IMR-90 (cell line): ENCODE data around the gene MMAB. TPM values are rescaled to one million over a fixed set of nuclear protein-coding genes. Genes with fewer than 3 reads are reported as not detected.

ENCODE experiments used
- ATAC-seq: fragments of 200-7000 bp; cut with Tn5 transposase; 2 replicates; pipeline ENCODE4 v1.9.1; 2020; ENCODE audit warnings: low read depth, mild to moderate bottlenecking, moderate library complexity
- BruUV-seq: library from RNA; stranded (reverse); fragments of 400-500 nt; replicated peaks from 2 replicates; lab custom pipeline; 2021; lab: Mats Ljungman, UMichigan
- CTCF ChIA-PET: fragments of 300-600 bp; formaldehyde crosslinking; extraction: SDS; loops from one replicate; lab custom pipeline; 2021; ENCODE audit warnings: antibody characterized with exemption; lab: Yijun Ruan, JAX
- POLR2A ChIA-PET: fragments of 300-600 bp; sonication (Branson Sonifier 250); formaldehyde crosslinking; loops from one replicate; lab custom pipeline; 2022; ENCODE audit warnings: antibody characterized with exemption; ENCODE audit not compliant: unreplicated experiment; lab: Charles Lee
- DNase-seq: peaks from one replicate; pipeline ENCODE4 v3.0.0; 2013
- H2AFZ ChIP-seq: replicated peaks from 2 replicates; pipeline ENCODE3; 2013; ENCODE audit warnings: low read length, mild to moderate bottlenecking; ENCODE audit not compliant: poor library complexity
- H2AK5ac ChIP-seq: 2 replicates; pipeline ENCODE4 v1.6.1; 2013; ENCODE audit warnings: low read depth, low read length, inconsistent platforms
- H2AK9ac ChIP-seq: replicated peaks from 2 replicates; pipeline ENCODE3; 2013; ENCODE audit warnings: mild to moderate bottlenecking, low read depth, low read length, moderate library complexity; ENCODE audit not compliant: poor library complexity
- H2BK120ac ChIP-seq: 2 replicates; pipeline ENCODE4 v1.6.1; 2013; ENCODE audit warnings: low read depth, low read length, inconsistent platforms
- H2BK15ac ChIP-seq: 3 replicates; pipeline ENCODE4 v1.6.1; 2013; ENCODE audit warnings: low read depth, low read length, inconsistent platforms
- H2BK20ac ChIP-seq: 2 replicates; pipeline ENCODE4 v1.6.1; 2013; ENCODE audit warnings: low read depth, mild to moderate bottlenecking, inconsistent platforms, low read length, moderate library complexity
- H2BK5ac ChIP-seq: 2 replicates; pipeline ENCODE4 v1.6.1; 2013; ENCODE audit warnings: mild to moderate bottlenecking, low read depth, low read length, inconsistent platforms; ENCODE audit not compliant: poor library complexity, severe bottlenecking
- H3K14ac ChIP-seq: replicated peaks from 2 replicates; pipeline ENCODE4 v1.6.1; 2013; ENCODE audit warnings: low read depth, low read length, inconsistent platforms
- H3K18ac ChIP-seq: 2 replicates; pipeline ENCODE4 v1.6.1; 2013; ENCODE audit warnings: low read depth, low read length, control low read depth
- H3K23ac ChIP-seq: 2 replicates; pipeline ENCODE4 v1.6.1; 2013; ENCODE audit warnings: low read depth, low read length, inconsistent platforms
- H3K27ac ChIP-seq: 2 replicates; pipeline ENCODE4 v1.5.1; 2013; ENCODE audit warnings: mild to moderate bottlenecking, control low read depth, low read length; ENCODE audit not compliant: insufficient read depth
- H3K27me3 ChIP-seq: 2 replicates; pipeline ENCODE4 v1.6.1; 2013; ENCODE audit warnings: low read length; ENCODE audit not compliant: control insufficient read depth, insufficient read depth
- H3K36me3 ChIP-seq: 2 replicates; pipeline ENCODE4 v1.6.1; 2013; ENCODE audit warnings: low read length, mixed read lengths; ENCODE audit not compliant: control insufficient read depth, insufficient read depth
- H3K4ac ChIP-seq: 2 replicates; pipeline ENCODE4 v1.6.1; 2013; ENCODE audit warnings: low read depth, low read length, inconsistent platforms
- H3K4me1 ChIP-seq: 2 replicates; pipeline ENCODE4 v1.6.1; 2013; ENCODE audit warnings: low read length, mixed read lengths; ENCODE audit not compliant: control insufficient read depth, insufficient read depth
- H3K4me2 ChIP-seq: 2 replicates; pipeline ENCODE4 v1.6.1; 2013; ENCODE audit warnings: low read depth, mild to moderate bottlenecking, control low read depth, low read length, moderate library complexity
- H3K4me3 ChIP-seq: 2 replicates; pipeline ENCODE4 v1.5.1; 2013; ENCODE audit warnings: low read depth, mild to moderate bottlenecking, control low read depth, low read length, moderate library complexity; ENCODE audit not compliant: insufficient read depth
- H3K56ac ChIP-seq: 2 replicates; pipeline ENCODE4 v1.6.1; 2013; ENCODE audit warnings: low read length, inconsistent platforms; ENCODE audit not compliant: insufficient read depth; ENCODE audit errors: extremely low read depth
- H3K79me1 ChIP-seq, 2 experiments: 2 replicates each; pipeline ENCODE4 v1.6.1; 2013; ENCODE audit warnings: low read length in 2 of 2, inconsistent platforms in 1 of 2, low read depth in 1 of 2
- H3K9ac ChIP-seq: 2 replicates; pipeline ENCODE4 v1.6.1; 2013; ENCODE audit warnings: low read depth, low read length, control low read depth
- H3K9me1 ChIP-seq: 2 replicates; pipeline ENCODE4 v1.6.1; 2013; ENCODE audit warnings: low read length, inconsistent platforms; ENCODE audit not compliant: insufficient read depth
- H3K9me3 ChIP-seq: 2 replicates; pipeline ENCODE4 v1.6.1; 2013; ENCODE audit warnings: low read length; ENCODE audit not compliant: control insufficient read depth, insufficient read depth
- H4K20me1 ChIP-seq: 2 replicates; pipeline ENCODE4 v1.6.1; 2013; ENCODE audit warnings: low read length, inconsistent platforms; ENCODE audit not compliant: insufficient read depth
- H4K5ac ChIP-seq: 2 replicates; pipeline ENCODE4 v1.6.1; 2013; ENCODE audit warnings: mild to moderate bottlenecking, low read depth, low read length, control low read depth
- H4K8ac ChIP-seq, 2 experiments: 2 replicates each; pipeline ENCODE4 v1.6.1; 2013; ENCODE audit warnings: low read depth in 2 of 2, low read length in 2 of 2, control low read depth in 1 of 2, inconsistent platforms in 1 of 2
- H4K91ac ChIP-seq: 2 replicates; pipeline ENCODE4 v1.6.1; 2013; ENCODE audit warnings: low read depth, low read length, inconsistent platforms; ENCODE audit not compliant: insufficient read depth
- CHD1 ChIP-seq: IDR thresholded peaks from 2 replicates; pipeline ENCODE4 v1.6.1; 2012; ENCODE audit warnings: low read depth, low read length, improper control_type of control experiment
- RAD21 ChIP-seq: IDR thresholded peaks from 2 replicates; pipeline ENCODE4 v1.6.1; 2012; ENCODE audit warnings: low read length, improper control_type of control experiment
- SMC3 ChIP-seq: fragments of 150-350 bp; IDR thresholded peaks from 2 replicates; pipeline ENCODE4 v1.6.1; 2016; ENCODE audit warnings: low read depth, mild to moderate bottlenecking, antibody characterized with exemption, low read length, moderate library complexity
- WGBS, 2 experiments: methylation state at CpG; one replicate each; pipeline versions ENCODE4 v1.1.5 to v1.1.7; 2013; ENCODE audit warnings: missing lambda C conversion rate in 2 of 2; ENCODE audit not compliant: insufficient read length in 1 of 2; ENCODE audit errors: extremely low coverage in 2 of 2; 5-methylcytosine and 5-hydroxymethylcytosine counted together
- dilution Hi-C: fragments of 300-500 bp; cut with HindIII; formaldehyde crosslinking; loops from one replicate; pipeline ENCODE4 v1.14.3; 2018; ENCODE audit warnings: low sequenced_read_pairs; ENCODE audit not compliant: unreplicated experiment
- in situ Hi-C: fragments of 300-500 bp; cut with MboI; formaldehyde crosslinking; loops from 3 replicates; pipeline ENCODE4 v1.14.3; 2019; ENCODE audit warnings: low sequenced_read_pairs, inconsistent platforms, mixed read lengths
- intact Hi-C: fragments of 100-400 bp; cut with micrococcal nuclease; formaldehyde crosslinking; loops from 2 replicates; pipeline ENCODE4 v1.10.0; 2022
- polyA plus RNA-seq, 3 experiments: library from polyadenylated mRNA; depleted of rRNA; stranded (reverse); fragments of >200 nt; gene quantifications; 2 replicates each; pipeline ENCODE4 v1.2.3, GENCODE V29; 2012; ENCODE audit warnings: low replicate concordance in 1 of 3
- total RNA-seq: library from RNA; depleted of rRNA; stranded (reverse); fragments of >200 nt; gene quantifications from 2 replicates; pipeline ENCODE4 v1.2.3, GENCODE V29; 2012
- TF ChIP-seq, protein P1 (sequence below): fragments of 150-350 bp; IDR thresholded peaks from 2 replicates; pipeline ENCODE4 v1.6.1; 2017; ENCODE audit warnings: mild to moderate bottlenecking, antibody characterized with exemption, low read length, low read depth
- TF ChIP-seq, protein P2 (sequence below): fragments of 150-350 bp; IDR thresholded peaks from 2 replicates; pipeline ENCODE4 v1.6.1; 2016; ENCODE audit warnings: low read depth, mild to moderate bottlenecking, low read length, moderate library complexity, borderline replicate concordance

The MMAB gene
- total and polyA plus RNA-seq, 2 of the 4 experiments (the other 2 are of a cell fraction): 16.5 to 16.9 TPM

DNA sequence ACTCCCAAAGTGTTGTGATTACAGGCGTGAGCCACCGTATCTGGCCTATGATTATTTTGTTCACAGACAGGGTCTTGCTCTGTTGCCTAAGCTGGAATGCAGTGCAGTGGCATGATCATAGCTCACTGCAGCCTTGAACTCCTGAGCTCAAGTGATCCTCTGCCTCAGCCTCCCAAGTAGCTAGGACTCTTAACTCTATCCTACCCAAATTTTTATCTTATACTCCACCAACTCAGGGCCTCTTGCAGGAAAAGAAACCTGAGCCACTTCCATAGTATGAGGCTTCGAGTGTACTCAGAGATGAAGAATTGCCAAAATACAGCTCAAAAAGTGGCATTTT, 828 bp downstream of the MMAB start:
- Histone ChIP-seq H3K9me3 (no peaks in the 10 kb centered on the region), H3K4ac (no peak overlapping the region), H2BK5ac (no peak overlapping the region), H2BK15ac (no peak overlapping the region), H4K8ac (peak overlapping the region in 1 of 2 experiments; percentile 85; a peak in 2 of 4 replicates), H2BK120ac (no peak overlapping the region), H4K91ac (no peak overlapping the region), H3K4me2 (no peak overlapping the region), H3K27ac (no peak overlapping the region), H2AK5ac (no peak overlapping the region), H2AFZ (no peak overlapping the region), H3K9ac (no peak overlapping the region), H3K18ac (no peak overlapping the region), H3K27me3 (no peaks in the 10 kb centered on the region), H3K79me1 (peaks cover 3 to 16% of the 10 kb centered on the region in 2 experiments; a peak in 3 of 4 replicates), H4K20me1 (no peaks in the 10 kb centered on the region), H3K4me3 (no peak overlapping the region), H3K23ac (no peak overlapping the region), H3K9me1 (peaks cover 5% of the 10 kb centered on the region), H3K14ac (no peak overlapping the region; the same call in 1 of the 2 replicates), H3K56ac (no peak overlapping the region), H2BK20ac (no peak overlapping the region), H3K4me1 (peaks cover 2% of the 10 kb centered on the region; the same call in 1 of the 2 replicates), H3K36me3 (peaks cover 8% of the 10 kb centered on the region), H4K5ac (peak overlapping the region; percentile 21; the same call in 1 of the 2 replicates), H2AK9ac (no peak overlapping the region)
- TF ChIP-seq SMC3: no peak
- no peak for TF ChIP-seq RAD21
- TF ChIP-seq, protein P1, sequence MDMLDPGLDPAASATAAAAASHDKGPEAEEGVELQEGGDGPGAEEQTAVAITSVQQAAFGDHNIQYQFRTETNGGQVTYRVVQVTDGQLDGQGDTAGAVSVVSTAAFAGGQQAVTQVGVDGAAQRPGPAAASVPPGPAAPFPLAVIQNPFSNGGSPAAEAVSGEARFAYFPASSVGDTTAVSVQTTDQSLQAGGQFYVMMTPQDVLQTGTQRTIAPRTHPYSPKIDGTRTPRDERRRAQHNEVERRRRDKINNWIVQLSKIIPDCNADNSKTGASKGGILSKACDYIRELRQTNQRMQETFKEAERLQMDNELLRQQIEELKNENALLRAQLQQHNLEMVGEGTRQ: no peak
- TF ChIP-seq, protein P2, sequence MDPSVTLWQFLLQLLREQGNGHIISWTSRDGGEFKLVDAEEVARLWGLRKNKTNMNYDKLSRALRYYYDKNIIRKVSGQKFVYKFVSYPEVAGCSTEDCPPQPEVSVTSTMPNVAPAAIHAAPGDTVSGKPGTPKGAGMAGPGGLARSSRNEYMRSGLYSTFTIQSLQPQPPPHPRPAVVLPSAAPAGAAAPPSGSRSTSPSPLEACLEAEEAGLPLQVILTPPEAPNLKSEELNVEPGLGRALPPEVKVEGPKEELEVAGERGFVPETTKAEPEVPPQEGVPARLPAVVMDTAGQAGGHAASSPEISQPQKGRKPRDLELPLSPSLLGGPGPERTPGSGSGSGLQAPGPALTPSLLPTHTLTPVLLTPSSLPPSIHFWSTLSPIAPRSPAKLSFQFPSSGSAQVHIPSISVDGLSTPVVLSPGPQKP: no peak
- no peak for TF ChIP-seq CHD1
- intact Hi-C loops (no loop called here), in situ Hi-C loops (no loop called here), dilution Hi-C loops (no loop called here)
- ChIA-PET POLR2A (interaction anchor here (0.6 kb wide), 1 partner anchor 67 kb away, joined by 3 read pairs; no protein-coding TSS in a partner anchor), CTCF (interaction anchor here (1.0 kb wide), 1 partner anchor 13 kb away, joined by 3 read pairs; no protein-coding TSS in a partner anchor)
- no TSS peak for BruUV-seq
- 95% methylated on average over 2 of the region's 3 CpGs; no CpG with 5 or more reads in 1 of the 2 experiments for WGBS, 2 experiments
- no peak for ATAC-seq
- no peak for DNase-seq
